GM12865 (cell line): ENCODE measurements around the gene CADPS2.

Experiments
- DNase-seq: peaks from one replicate; pipeline ENCODE4 v3.0.0; 2010; ENCODE audit warnings: low read depth
- H3K4me3 ChIP-seq: 2 replicates; pipeline ENCODE4 v1.5.1; 2011; ENCODE audit warnings: mild to moderate bottlenecking, low read depth, low read length, control low read depth
- TF ChIP-seq, protein P1 (sequence below): IDR thresholded peaks from 2 replicates; pipeline ENCODE4 v1.5.1; 2011; ENCODE audit warnings: low read length, control low read depth, low read depth, inconsistent platforms; ENCODE audit not compliant: insufficient read depth; ENCODE audit errors: missing control alignments

The CADPS2 gene

DNA sequence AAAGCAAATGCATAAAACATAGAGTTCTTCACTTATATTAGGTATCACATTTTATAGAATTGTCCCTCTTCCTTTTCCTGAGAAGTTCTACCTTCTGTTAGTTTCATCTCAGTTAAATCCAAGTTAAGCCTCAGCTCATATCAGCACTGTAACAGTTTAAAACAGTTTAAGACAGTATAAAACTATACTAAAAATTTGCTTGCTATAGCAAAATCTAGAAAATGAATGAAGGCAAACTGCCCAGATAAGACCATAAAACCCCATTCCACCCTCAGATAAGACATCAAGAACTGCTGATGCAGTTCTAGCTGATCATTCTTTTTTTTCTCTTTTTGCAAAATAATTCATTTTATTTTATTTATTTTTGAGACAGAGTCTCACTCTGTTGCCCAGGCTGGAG is 364.5 kb downstream of the CADPS2 start:
- TF ChIP-seq, protein P1, sequence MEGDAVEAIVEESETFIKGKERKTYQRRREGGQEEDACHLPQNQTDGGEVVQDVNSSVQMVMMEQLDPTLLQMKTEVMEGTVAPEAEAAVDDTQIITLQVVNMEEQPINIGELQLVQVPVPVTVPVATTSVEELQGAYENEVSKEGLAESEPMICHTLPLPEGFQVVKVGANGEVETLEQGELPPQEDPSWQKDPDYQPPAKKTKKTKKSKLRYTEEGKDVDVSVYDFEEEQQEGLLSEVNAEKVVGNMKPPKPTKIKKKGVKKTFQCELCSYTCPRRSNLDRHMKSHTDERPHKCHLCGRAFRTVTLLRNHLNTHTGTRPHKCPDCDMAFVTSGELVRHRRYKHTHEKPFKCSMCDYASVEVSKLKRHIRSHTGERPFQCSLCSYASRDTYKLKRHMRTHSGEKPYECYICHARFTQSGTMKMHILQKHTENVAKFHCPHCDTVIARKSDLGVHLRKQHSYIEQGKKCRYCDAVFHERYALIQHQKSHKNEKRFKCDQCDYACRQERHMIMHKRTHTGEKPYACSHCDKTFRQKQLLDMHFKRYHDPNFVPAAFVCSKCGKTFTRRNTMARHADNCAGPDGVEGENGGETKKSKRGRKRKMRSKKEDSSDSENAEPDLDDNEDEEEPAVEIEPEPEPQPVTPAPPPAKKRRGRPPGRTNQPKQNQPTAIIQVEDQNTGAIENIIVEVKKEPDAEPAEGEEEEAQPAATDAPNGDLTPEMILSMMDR: no peak
- DNase-seq: no peak
- no peak overlapping the region for H3K4me3 ChIP-seq

DNA sequence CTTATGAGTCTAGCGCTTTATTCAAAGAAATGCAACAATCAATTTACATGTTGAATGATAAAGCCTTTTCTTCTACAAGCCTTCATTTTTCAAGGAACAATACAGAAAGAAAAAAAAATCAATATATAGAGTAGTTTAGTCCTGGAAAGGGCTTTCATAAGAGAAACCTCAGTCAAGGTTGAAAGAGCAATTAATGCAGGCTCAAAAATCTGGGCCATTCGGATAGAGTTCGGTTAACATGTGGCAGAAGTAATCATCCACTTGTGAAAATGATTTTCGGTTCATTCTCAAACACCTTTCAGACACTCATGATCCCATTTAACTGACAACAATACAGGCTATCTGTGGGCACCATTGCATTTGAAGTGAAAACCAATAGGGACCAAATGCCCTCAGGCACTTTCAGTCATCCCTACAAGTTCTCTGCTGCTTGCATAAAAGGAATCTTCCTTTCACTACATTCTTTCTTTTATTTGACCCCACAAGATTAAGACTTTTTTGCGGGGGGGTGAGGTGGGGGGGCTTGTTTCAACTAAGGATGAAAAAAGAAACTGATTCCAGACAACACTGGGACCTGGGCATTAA is 365.2 kb downstream of the CADPS2 start:
- TF ChIP-seq, protein P1: no peak
- DNase-seq: no peak

DNA sequence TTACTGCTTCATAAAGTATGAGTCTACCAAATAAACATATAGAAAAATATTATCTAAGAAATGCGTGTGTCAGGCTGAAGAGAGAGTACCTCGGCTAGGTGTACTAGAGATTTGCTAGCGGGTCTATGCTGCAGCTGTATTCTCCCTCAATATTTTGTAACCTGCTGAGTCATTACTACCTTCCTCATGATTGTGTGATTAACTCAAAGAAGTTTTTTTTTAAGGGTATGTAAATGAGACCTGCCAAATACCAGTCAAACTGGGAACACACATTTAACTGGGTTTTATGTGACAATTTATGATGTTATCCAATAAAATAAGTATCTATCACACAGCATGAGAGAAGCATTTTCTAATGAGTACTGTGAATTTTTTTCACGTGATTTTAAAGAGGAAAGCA is 367.8 kb downstream of the CADPS2 start:
- TF ChIP-seq, protein P1: no peak
- DNase-seq: peak; percentile 2
- H3K4me3 ChIP-seq: no peak overlapping the region

More for the DNA sequence above, 365.2 kb downstream of the CADPS2 start:
- H3K4me3 ChIP-seq: no peak overlapping the region

DNA sequence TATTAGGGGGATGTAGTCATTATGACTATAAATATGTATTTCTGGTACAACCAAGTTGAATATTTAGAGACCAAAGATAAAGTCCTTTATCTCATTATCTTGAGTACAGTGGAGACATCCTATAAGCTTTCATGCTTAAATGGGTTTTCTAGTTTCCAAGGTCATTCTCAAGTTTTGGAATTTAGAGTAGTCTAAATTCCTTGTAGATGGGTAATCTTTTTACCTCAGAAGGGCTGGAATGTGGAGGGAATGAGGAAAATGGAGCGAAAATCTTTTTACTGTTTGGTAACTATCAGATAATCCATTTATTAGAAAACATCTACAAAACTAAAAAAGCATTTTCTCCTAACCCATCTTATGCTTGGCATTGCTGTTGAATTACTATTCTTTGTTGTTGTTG is 368.7 kb downstream of the CADPS2 start:
- H3K4me3 ChIP-seq: no peak overlapping the region
- DNase-seq: no peak
- TF ChIP-seq, protein P1: no peak

DNA sequence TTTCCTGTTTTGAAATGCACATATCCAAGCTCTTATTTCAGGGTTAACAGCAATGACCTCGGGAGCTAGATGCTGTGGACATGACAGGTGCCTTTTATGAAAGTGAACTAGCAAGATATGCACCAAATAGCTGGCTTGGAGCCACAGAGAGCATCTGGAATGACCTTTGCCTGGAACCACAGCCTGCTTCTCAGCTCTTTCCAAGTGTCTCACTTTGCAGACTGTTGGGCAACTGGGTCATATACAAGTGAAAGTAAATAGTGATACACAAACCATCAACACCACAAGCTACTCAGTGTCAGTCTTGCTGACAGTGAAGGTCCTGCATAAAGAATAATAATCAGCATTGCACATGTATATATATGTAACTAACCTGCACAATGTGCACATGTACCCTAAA is 370.9 kb downstream of the CADPS2 start:
- TF ChIP-seq, protein P1: no peak
- DNase-seq: no peak
- no peak overlapping the region for H3K4me3 ChIP-seq

DNA sequence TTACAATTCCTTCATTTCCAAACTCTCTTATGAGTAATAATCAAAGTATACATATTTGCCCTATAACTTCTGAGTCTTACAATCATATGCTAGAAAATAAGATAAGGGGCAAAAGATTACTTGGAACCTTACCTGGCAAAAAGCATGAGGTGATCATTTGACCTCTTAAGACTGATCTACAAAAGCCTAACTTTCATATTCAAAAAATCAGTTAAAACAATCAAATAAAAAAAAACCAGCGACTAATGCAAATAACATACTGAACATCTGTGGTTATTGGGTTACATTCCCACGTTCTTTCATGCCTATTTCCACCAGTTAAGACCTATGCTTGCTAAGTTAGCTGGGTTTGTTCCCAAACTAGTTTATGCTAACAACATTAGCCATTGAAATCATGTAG is 375.0 kb downstream of the CADPS2 start:
- TF ChIP-seq, protein P1: no peak
- no peak for DNase-seq
- H3K4me3 ChIP-seq: no peak overlapping the region

DNA sequence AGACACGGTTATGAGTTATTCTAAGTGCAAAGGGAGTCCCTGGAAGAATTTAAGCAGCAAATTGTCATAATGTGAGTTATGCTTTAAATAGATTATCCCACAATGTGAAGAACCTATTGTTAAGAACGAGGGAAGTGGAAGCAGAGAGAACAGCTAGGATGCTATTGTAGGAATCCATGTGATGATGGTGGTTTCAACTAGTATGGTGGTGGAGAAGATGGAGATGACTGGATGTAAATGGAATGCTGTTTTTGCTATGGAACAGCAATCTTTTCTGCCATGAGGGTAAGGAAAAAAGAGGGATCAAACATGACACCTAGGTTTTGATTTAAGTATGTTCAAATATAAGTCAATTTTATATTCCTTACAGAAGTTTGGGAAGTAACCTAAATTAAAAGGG is 378.7 kb downstream of the CADPS2 start:
- H3K4me3 ChIP-seq: no peak overlapping the region
- DNase-seq: no peak
- TF ChIP-seq, protein P1: no peak
